HG03378 (cell line): ENCODE measurements around the gene SAMSN1.

Experiments used
- ATAC-seq: cut with Tn5 transposase; IDR thresholded peaks from one replicate; pipeline ENCODE4 v1.9.1; 2021; ENCODE audit warnings: mild to moderate bottlenecking, moderate library complexity; ENCODE audit not compliant: unreplicated experiment

SAMSN1 gene

DNA sequence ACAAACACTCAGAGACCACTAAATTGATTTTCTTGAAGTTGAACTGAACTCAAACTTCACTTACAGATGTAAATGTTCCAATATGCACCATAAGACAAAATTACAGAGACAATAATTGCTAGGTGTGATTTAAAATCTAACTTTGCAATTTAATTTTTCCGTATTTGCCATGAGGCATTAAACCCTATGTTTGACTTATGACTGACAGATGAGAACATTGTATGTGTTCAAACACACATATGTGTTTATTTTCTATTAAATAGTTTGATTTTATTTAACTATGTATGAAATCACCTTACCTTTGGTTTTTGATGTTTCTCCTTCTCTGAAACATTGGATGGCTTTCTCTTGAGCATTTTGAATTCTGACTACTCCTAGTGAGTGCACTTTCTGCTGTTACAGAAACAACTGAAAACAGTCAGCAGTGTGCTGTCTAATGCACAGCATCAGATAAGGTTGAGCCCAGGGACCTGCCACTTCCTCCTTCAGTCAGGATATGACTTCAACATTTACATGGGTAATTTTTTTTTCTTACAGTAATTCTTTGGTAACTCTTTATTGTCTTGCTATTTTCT, at the start of gene SAMSN1:
TSS of gene SAMSN1 (minus strand) at position 410 of the 575 bp plus-strand sequence. CDS start at position 356, 54 bp downstream.
- peak; percentile 83 for ATAC-seq

DNA sequence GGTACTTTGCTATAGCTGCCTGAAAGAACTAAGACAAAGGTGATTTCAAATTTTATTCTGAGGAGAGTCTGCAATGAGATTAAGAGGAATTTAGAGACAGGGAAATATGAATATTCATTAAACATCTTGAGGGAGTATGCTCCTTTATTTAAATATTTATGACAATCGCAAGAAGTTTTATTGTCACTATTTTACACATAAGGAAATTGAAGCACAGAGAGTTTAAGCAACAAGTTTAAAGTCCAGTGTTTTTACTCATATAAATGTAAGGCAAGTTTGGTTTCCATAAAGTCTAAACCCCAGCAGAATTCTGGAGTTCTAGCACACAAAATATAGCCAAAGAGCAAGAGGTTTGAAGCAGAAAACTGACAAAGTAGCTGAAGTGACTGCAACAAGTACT, 49.3 kb upstream of the SAMSN1 start:
- no peak for ATAC-seq

DNA sequence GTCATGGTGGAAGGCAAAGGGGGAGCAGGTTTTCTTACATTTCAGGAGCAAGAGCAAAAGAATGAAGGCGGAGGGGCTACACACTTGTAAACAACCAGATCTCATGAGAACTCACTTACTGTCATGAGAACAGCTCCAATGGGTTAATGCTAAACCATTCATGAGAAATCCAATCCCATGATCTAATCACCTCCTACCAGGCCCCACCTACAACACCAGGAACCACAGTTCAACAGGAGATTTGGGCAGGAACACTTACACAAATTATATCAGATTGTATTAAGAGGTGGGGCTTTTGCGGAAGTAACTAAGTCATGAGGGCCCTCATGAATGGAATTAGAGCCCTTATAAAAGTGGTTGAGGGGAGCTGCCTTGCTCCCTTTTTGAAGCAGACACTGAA, 48.9 kb upstream of the SAMSN1 start:
- ATAC-seq = no peak

DNA sequence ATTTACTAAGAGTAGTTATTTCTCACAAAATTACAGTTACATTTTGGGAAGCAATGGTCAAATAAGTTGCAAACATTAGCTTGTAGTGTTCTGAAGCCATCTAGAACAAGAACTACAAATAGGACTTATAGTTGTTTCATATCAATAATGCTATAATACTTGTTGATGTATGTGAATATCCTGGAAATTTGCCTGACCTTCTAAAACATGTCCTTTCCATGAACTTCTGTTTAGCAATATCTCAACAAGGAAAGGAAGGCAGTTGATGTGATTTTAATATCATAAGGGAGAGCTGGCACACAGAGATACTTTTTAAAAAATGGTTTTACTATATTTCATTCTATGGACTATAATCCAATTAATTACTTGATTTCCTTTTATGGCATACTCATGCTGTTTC, 47.1 kb upstream of the SAMSN1 start:
- no peak for ATAC-seq

DNA sequence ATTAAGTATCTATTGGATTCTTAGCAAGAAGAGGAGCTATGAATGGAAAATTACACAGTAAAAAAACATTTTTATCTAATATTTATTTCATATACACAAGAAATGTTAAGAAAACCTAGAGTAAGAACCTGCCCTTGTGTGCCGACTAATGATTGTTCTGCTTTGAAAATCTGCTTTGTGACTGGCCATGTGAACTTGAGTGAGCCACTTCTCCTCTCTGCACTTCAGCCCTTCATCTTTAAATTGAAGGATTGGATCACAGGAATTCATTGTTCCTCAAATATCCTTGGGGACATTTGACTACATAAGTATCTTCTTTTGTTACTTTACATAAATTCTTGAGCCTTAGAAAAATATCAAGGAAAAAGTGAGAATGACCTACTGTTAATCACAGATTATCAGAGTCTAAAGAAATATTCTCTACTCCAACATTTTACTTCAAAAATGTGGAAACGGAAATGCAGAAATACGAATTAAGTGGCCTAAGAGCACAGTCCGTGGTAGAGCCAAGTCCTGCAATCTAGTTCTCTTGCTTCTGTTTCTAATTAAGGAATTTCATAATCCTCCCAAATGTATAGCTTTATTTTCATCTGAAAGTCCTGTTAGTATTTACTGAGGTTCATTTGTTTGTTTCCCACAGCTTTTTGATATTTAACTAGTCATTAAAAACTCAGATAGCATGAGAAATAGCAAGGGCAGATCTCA, 46.3 kb upstream of the SAMSN1 start:
- ATAC-seq = no peak

DNA sequence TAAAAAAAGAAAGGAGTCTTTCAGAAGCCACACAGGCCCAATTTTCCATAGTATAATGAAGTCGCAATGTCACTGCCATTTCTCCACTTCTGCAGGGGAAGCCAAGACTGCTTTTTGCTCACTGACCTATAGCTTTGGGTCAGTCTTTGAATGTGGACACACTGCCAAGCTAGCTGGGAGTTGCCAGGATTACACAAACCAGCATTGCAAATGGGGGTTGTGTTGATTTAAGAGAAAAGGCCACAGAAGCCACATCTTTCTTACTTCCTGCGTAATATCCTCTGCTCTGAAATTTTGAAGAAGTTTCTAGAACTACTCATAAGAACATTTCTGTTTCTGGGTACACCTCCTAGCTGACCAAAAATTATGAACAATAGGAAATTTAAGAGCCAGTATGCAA, 45.8 kb upstream of the SAMSN1 start:
- ATAC-seq = no peak

DNA sequence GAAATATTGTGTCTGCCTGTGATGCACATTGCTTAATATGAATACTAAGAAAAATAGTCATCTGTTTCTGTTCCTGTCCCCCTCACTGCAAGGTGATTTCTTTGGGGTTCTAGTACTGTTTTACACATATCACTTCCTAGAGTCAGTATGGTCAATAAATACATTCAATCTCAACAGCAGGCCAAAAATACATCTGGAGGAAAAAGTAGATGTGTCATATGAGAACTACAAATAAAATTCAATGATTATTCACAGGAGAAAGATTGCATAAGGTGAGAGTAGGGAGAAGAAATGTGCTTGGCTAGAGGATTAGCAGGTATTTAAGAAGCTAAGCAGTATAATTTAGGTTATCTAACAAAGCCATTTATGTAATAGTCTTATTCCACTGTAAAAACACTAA, 45.3 kb upstream of the SAMSN1 start:
- peak; percentile 37 for ATAC-seq

DNA sequence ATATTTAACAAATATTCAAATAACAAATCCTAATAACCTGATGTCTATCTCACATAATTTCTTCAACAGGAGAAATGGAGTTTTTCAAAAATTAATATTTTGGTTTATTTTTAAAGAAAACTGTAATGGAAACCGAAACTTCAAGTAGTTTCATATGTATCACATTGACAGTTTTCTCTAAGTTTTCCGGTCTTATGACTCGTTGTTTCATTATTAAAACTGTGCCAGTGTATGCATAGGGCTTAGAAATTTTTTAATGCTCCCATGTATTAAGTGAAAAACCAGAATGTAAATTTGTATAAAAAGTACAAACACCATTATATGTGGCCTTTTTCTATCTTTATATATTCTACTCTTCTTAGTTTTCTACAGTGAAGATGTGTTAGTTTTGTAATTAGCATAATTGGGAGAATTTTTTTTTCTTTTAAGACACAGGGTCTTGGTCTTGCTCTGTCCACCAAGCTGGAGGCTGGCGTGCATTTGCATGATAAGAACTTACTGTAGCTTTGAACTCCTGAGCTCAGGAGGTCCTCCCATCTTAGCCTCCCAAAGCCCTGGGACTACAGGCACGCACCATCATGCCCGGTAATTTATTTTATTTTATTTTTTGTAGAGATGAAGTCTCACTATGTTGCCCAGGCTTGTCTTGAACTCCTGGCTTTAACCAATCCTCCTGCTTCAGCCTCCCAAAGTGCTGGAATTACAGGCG, 43.9 kb upstream of the SAMSN1 start:
- ATAC-seq = peak; percentile 94

DNA sequence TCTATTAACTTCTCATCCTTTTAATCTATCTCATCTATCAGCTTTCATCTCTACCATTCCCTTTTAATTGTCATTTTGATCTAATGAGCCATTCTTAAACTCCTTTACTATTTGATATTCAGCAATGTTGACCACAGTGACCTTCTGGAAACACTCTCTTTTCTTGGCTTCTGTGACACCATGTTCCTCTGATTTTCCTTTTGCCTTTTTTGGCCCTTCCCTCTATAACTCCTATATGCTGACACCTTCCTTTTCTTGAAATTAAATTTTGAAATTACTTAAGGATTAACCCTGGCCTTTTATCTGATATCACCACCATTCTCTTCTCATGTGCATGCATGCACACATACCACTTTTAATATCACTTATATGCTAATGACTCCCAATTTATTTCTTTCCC, 41.2 kb upstream of the SAMSN1 start:
- no peak for ATAC-seq

DNA sequence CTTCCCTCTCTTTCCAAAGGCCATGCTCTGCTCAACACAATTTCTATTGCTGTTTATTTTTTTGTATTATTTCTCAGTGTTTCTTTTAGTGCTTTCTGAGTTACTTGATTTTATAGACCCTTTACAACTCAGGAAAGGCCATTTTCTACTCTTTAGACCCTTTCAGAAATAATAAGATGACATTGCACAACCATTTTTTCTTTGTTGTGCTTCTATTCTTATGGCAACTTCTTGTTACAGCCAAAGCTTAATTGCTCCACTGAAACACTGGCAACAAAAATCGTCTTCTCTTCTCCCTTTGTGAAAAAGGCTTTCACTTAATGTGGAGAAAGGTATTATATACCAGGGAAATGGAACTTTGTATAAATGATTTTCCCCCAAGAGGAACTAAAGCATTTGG, 39.0 kb upstream of the SAMSN1 start:
- no peak for ATAC-seq

DNA sequence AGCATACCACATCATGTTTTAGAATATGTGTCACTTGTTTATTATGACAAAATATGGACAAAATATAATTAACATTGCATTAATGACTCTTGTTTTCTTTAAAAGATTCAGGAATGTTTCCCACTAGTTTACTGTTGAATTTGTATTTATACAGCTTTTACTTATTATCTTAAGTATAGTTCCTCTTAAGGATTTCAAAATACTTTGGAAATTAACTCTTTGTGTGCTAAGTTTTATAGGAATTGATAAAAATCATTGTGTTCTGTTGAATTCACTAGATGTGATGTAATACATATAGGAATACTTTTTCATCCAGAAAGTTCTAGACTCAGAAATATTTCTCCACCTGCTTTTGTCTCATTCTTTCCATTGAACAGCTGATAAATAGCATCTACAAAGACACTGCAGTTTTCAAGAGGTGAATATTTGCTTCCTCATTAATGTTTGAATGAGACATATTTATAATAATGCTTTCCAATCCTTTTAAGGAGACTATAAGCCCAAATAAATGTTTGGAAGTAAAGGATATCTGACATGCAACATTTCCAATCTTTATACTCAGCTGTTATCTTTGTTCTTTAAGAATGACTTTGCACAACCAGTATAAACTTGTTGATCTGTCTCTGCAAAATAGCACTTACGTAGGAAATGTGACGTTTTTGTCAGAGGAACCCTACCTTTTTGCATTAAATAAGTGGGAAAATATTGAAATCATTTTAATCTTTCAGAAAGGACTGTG, 38.4 kb upstream of the SAMSN1 start:
- ATAC-seq = no peak

DNA sequence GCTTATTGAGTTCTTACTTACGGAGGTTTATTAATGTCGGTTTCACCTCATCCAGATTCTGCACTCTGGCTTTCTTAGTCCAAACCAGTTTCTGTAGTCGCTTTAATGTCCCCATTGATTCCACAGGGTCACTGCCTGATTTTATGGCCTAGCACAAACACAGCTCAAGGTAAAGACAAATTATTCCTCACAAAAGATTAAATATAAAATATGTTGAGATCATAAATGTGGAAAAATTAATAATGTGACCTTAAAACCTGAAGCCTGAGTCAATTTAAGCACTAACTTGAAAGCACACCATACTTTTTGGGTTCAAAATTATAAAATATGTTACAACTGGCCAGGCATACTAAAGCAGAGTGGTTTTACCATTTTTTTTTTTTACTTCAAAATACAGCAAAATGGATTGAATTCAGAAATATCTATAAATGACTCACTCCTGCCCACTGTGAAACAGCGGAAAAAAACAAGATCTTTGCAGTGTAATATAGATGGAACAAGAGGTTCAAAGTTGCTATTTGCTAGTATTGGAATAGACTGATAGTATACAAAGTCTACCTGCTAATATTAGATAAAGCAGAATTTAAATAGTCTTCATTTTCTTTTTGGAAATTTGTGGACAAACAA, 37.6 kb upstream of the SAMSN1 start:
- no peak for ATAC-seq

DNA sequence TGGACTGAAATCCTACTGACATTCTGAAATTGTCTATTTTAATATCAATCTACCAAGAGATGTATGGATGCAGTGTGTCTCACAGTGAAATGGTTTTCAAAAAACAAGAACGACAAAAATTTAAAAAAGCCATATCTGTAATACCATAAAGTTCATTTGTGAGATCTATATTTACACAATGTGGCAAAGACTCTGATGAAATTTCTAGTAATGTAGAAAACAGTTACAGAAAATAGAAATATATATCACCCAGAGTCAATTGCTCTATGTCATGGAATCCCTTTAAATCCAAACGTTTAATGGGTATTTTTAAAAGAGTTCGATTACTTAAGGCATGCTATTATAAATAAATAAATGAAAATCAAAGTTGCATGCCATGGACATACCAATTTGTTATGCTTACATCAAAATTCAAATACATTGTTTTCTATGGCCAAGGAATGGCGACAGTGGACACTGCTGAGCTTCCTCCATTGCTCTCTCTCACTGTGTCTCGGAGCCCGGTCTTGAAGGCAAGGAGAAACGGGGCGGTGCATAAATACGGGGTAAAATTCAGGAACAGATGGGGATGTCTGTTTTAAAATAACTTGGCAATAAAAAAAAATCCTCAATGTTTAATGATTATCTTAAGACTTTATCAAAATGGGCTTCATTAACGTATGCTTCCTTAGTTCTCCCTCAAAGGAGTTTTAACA, 37.0 kb upstream of the SAMSN1 start:
- ATAC-seq = no peak

DNA sequence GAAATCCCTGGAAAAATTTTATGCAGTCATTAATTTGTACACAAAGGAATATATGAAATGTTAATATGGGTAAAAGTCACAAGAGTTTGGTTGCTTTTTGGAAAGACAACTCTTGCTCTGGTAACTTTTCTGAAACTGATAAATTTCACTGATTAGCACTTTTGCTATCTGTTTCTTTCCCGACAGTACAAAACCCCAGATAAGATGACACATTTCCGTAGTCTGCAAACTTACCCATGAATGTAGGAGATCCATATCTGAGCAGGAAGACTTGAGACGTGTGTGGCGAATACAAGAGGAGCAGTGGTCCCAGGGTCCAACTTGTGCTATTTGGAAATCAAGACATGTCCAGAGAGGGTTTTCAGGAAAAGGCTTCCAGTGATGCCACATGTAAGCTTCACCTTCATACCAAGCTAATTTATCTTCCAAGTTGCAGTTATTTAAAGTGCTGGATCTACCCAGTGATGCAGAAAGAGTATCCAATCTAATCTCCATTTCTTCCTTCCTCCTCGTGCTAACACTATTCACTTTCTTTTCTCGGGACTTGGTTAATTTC, 35.9 kb upstream of the SAMSN1 start:
- no peak for ATAC-seq

DNA sequence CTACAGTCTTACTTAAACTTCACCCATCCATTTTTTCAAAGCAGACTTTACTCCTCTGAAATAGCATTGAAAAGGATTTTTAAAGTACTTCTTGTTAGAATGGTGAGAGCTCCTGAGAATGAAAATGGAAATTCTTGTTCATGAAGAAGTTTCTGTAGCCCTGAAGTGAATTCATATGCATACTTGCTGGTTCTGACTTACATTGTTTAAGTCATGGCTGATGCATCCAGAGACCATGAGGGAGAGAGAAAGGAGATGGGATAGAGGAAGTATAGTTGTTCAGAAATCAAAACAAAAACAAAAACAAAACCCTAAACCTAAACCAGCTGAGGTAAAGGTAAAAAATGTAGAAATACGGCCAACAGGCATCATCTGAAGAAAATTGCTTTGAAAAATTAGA, 27.1 kb upstream of the SAMSN1 start:
- ATAC-seq = no peak

DNA sequence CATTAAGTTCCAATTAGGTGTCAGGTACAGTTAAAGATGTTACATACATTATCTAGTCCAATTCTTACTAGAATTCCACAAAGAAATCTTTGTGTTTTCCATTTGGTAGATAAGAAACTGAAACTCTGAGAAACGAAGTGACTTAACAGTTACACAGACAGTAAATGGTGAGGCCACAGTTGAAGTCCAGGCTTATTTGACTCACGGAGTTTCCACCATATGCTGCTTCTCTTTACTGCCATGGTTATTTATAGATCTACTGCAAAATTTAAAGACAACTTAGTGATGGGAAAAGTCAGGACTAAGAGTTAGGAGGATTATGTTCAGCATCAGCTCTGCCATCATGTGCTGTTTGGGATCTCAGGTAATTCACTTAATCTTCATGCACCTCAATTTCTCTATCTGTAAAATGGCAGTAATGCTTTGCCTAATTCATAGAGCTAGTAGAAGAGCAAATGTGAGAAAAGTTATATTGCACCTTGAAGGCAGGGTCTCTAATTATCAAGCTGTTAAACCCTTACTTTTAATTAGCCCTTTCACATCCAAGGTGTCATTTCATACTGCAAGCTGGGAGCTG, 26.2 kb upstream of the SAMSN1 start:
- peak; percentile 59 for ATAC-seq

DNA sequence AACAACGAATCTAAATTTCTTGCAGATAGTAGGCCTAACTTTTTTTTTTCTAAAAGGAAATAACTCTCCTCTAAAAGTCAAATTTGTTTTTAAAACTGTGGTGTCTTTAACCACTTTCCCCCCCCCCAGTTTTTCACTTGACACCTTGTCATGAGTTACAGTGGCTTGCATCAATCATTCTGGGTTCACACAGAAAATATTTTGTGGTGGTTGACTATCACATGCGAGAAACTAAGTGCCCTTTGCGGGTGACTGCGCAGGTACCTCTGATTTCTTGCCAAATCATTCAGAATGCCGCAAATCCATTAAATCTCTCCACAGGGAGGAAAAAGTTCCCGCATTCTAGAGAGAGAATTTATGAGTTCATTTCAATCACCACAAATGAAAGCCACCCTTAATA, 23.8 kb upstream of the SAMSN1 start:
- no peak for ATAC-seq

DNA sequence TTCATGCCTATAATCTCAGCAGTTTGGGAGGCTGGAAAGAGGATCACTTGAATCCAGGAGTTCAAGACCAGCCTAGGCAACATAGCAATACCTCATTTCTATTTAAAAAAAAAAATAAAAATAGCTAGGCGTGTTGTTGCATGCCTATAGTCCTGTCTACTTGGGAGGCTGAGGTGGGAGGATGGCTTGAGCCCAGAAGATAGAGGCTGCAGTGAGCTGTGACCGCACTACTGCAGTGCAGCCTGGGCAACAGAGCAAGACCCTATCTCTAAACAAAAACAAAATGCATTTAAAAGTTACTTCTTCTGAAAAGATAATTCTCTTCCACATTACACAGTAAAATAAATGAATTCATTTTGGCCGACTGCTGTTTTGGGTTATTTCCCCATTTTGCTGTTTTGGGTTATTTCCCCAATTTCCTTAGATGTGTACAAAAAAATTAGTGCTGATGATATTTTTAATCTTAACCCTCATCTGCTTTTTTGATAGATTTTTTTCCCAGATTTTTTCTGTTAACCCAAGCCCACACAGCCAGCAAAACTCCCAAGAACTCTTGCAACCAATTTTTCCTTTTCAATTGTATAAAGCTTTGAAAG, 23.0 kb upstream of the SAMSN1 start:
- ATAC-seq = no peak
